Measurements from ENCODE around the gene GDF9. TPM values are rescaled to one million over a fixed set of nuclear protein-coding genes. Genes with fewer than 3 reads are reported as not detected.

GDF9 gene
- total RNA-seq, 1 experiment from 2014 or later = 0.24 TPM

- Histone ChIP-seq H2AFZ (ENCODE audit: low read length) (no peak overlapping the region), H3K56ac (ENCODE audit: insufficient read length, low read depth, low read length) (no peak overlapping the region), H2AK5ac (ENCODE audit: insufficient read length, low read length) (no peak overlapping the region), H4K91ac (ENCODE audit: insufficient read length, low read depth, low read length) (no peak overlapping the region), H3T11ph (ENCODE audit: low read length) (no peak overlapping the region), H3K27me3 (ENCODE audit: insufficient read depth, low read length) (no peaks in the 10 kb centered on the region), H3K23ac (ENCODE audit: insufficient read length, low read depth, low read length) (no peak overlapping the region), H2BK20ac (ENCODE audit: low read depth, low read length, poor library complexity, severe bottlenecking) (no peak overlapping the region), H3K79me1 (ENCODE audit: insufficient read depth, low read depth, low read length, poor library complexity, severe bottlenecking) (no peaks in the 10 kb centered on the region), H2BK15ac (ENCODE audit: low read depth, low read length) (no peak overlapping the region), H4K20me1 (ENCODE audit: control insufficient read depth, insufficient read depth, insufficient read length) (no peaks in the 10 kb centered on the region), H3K27ac (ENCODE audit: insufficient read length, low read depth, low read length) (no peak overlapping the region), H3K4me2 (ENCODE audit: insufficient read depth, insufficient read length, low read length) (no peak overlapping the region), H3K14ac (ENCODE audit: insufficient read depth, low read length) (no peak overlapping the region), H3K18ac (ENCODE audit: insufficient read length, low read depth, low read length) (no peak overlapping the region), H2BK5ac (ENCODE audit: insufficient read length, low read length) (no peak overlapping the region), H4K5ac (ENCODE audit: insufficient read length, low read depth, low read length) (no peak overlapping the region), H2BK120ac (ENCODE audit: low read depth, low read length, poor library complexity, severe bottlenecking) (no peak overlapping the region), H3K23me2 (ENCODE audit: insufficient read length, low read depth, low read length, poor library complexity, severe bottlenecking) (no peaks in the 10 kb centered on the region), H2BK12ac (ENCODE audit: insufficient read length, low read depth, low read length) (no peak overlapping the region), H3K4me1 (ENCODE audit: insufficient read depth, low read length) (no peaks in the 10 kb centered on the region), H3K9ac (ENCODE audit: extremely low read depth, insufficient read length, low read length) (no peak overlapping the region), H3K79me2 (ENCODE audit: insufficient read depth, low read length) (no peaks in the 10 kb centered on the region), H3K4ac (ENCODE audit: low read depth, low read length) (no peak overlapping the region), H4K8ac (replicated peaks; ENCODE audit: insufficient read length, low read depth, low read length) (no peak overlapping the region), H3K9me3 (ENCODE audit: control insufficient read depth, low read depth, low read length) (no peaks in the 10 kb centered on the region)
- TF ChIP-seq CTCF (conservative IDR thresholded peaks at IDR 0.05) = no peak
- no CpG with 5 or more reads among the region's 8 CpGs for WGBS (ENCODE audit: extremely low coverage, insufficient read length, low lambda C conversion rate)
- Mint-ChIP-seq H3K36me3 (ENCODE audit: insufficient read depth in 1 of 3, low read depth in 3 of 3) (no peaks in the 10 kb centered on the region), H3K4me3 (no peak overlapping the region), H3K9me3 (no peaks in the 10 kb centered on the region), H3K27me3 (ENCODE audit: low read depth) (no peaks in the 10 kb centered on the region), H3K27ac (no peak overlapping the region), H3K4me1 (no peaks in the 10 kb centered on the region; a peak in 1 of 4 replicates)
- no peak for DNase-seq
Measured at GRCh38 chr5:132848270-132848669, 18.0 kb downstream of the GDF9 start.
